Endometrium (tissue), 2 donors: ENCODE measurements around the gene RAPGEF3.
A peak's percentile ranks its signal among the peaks of the same experiment; 100 is the strongest.

Source experiments
- FAIRE-seq: peaks from 2 replicates; lab custom pipeline; 2012; peaks lifted over from hg19 to GRCh38; lab: Jason Lieb, UNC
- donor health status: control.
- donor health status: control.

The RAPGEF3 gene

GRCh38 chr12:47721431-47721973, 37.2 kb downstream of the RAPGEF3 start:
- FAIRE-seq = no peak

- no peak for FAIRE-seq
Observed at GRCh38 chr12:47718531-47718930, 40.1 kb downstream of the RAPGEF3 start.

- FAIRE-seq = no peak
Observed at GRCh38 chr12:47717443-47718193, 41.1 kb downstream of the RAPGEF3 start.

GRCh38 chr12:47717046-47717442, 41.6 kb downstream of the RAPGEF3 start:
- FAIRE-seq = no peak

- no peak for FAIRE-seq
Observed at GRCh38 chr12:47715877-47716548, 42.7 kb downstream of the RAPGEF3 start.

- peak; percentile 33 for FAIRE-seq
Observed at GRCh38 chr12:47715393-47715876, 43.2 kb downstream of the RAPGEF3 start.

- FAIRE-seq = no peak
Observed at GRCh38 chr12:47714826-47715386, 43.8 kb downstream of the RAPGEF3 start.

- FAIRE-seq = no peak
Observed at GRCh38 chr12:47712171-47712570, 46.5 kb downstream of the RAPGEF3 start.

- FAIRE-seq = no peak
Observed at GRCh38 chr12:47711448-47711847, 47.2 kb downstream of the RAPGEF3 start.

- FAIRE-seq = no peak
Observed at GRCh38 chr12:47710278-47710677, 48.4 kb downstream of the RAPGEF3 start.

- FAIRE-seq = no peak
Observed at GRCh38 chr12:47709671-47710070, 49.0 kb downstream of the RAPGEF3 start.

- FAIRE-seq = no peak
Observed at GRCh38 chr12:47709237-47709636, 49.4 kb downstream of the RAPGEF3 start.

- FAIRE-seq = no peak
Observed at GRCh38 chr12:47707905-47708543, 50.7 kb downstream of the RAPGEF3 start.

GRCh38 chr12:47707355-47707754, 51.3 kb downstream of the RAPGEF3 start:
- FAIRE-seq = no peak

GRCh38 chr12:47705566-47706425, 52.9 kb downstream of the RAPGEF3 start, which contains the start of gene RPAP3:
Gene RPAP3, minus strand, starts transcription at chr12:47706030. Its CDS starts 3,190 bp downstream, at chr12:47702840.
- peak; percentile 53 for FAIRE-seq

GRCh38 chr12:47705229-47705565, 53.5 kb downstream of the RAPGEF3 start:
- FAIRE-seq = no peak

GRCh38 chr12:47704719-47705118, 54.0 kb downstream of the RAPGEF3 start:
- no peak for FAIRE-seq

GRCh38 chr12:47700263-47700662, 58.4 kb downstream of the RAPGEF3 start:
- FAIRE-seq = no peak

GRCh38 chr12:47698631-47699030, 60.0 kb downstream of the RAPGEF3 start:
- no peak for FAIRE-seq

- FAIRE-seq = no peak
Observed at GRCh38 chr12:47698055-47698454, 60.6 kb downstream of the RAPGEF3 start.

- FAIRE-seq = no peak
Observed at GRCh38 chr12:47689215-47689614, 69.5 kb downstream of the RAPGEF3 start.
